HG02852 (cell line): ENCODE results near the gene RPS3.
"Not testable (repeated sequence)": the region's sequence is repeated elsewhere in the genome, so short reads cannot be mapped to it uniquely, and the experiment has no call there.

ENCODE experiments used
- ATAC-seq: cut with Tn5 transposase; IDR thresholded peaks from one replicate; pipeline ENCODE4 v1.9.1; 2021; ENCODE audit warnings: mild to moderate bottlenecking, moderate library complexity; ENCODE audit not compliant: unreplicated experiment

Gene RPS3

GRCh38 chr11:75413146-75413545 lies 13.8 kb downstream of the RPS3 start:
- not testable (repeated sequence) for ATAC-seq

GRCh38 chr11:75413864-75414263 lies 14.5 kb downstream of the RPS3 start:
- no peak for ATAC-seq

DNA sequence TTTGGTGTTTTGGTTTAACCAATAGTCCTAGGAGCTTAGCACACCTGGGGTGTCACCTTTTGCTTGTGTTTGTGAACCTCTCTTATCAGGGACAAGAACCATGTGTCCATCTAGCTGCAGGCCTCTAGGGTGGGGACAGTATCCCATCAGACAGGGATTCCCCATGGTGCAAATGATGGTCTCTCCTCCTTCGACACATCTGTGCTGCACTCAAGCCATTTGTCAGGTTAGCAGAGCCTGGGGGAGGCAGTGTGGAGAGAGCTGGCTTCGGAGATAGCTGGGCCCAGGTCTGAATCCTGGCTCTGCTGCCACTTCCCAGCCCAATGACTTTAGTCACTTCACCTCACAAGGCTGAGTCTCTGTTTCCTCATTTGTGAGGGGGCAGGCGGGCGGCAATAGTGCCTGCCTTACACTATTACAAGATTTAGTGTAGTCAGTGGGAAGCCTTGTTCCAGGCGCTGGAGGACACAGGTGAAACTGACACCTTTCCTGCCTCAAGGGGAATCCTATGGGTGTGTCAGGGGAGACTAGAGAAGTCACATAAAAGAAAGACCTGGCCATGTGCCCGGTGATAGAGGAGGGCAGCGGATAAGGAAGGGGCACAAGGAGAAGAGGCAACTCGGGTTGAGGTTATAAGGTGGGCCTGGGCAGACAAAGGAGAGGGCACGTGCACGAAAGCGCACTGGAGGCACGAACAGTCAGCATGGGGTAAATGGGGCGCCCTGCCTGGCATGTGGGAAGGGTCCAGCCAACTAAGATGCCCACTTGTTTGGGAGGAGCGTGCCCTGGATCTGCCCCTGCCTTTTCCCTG lies 21.1 kb downstream of the RPS3 start:
- ATAC-seq = no peak

DNA sequence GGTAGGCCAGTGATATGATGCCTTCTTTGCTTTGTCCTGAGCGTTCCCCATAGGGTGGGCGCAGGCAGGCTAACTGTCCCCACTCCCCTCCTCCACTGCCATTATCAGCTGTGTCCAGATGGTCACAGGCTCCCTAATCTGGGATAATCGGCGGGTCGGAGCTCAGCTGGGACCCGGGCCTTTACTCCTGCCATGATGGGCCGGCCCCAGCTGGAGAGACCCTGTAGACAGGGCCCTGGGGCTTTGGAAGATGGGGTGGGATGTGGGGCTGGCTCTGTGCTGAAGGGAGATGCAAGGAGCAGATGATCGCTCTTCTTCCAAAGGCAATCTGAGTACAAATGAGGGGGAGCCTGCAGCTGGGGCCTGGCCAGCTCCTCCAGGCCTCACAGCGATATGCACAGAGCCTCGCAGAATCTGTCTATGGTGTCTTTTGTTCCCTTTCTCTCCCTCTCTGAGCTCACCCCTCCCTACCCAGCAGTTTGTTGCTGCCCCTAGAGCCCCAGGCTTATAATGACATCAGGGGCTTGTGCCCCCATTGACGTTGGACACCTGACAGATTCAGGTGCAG lies 21.8 kb downstream of the RPS3 start:
- ATAC-seq = no peak

DNA sequence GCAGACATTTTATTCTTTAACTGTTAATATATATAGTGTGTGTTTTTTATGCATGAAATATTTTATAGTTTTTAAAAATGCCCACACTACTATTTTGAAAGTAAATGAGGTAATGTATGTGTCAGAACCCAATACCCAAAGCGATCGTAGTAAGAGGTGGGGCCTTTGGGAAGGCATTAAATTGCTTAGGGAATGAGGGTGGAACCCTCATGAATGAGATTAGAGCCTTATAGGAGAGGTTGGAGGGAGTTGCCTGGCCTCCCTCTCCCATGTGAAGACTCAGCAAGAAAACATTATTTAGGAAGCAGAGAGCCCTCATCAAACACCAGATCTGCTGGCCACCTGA lies 22.6 kb downstream of the RPS3 start:
- ATAC-seq = no peak

GRCh38 chr11:75422248-75423231 lies 23.2 kb downstream of the RPS3 start:
- ATAC-seq = no peak

- no peak for ATAC-seq
Observed at GRCh38 chr11:75423721-75424120, 24.4 kb downstream of the RPS3 start.

GRCh38 chr11:75424396-75424795 lies 25.1 kb downstream of the RPS3 start:
- no peak for ATAC-seq

- no peak for ATAC-seq
Observed at GRCh38 chr11:75425422-75425821, 26.1 kb downstream of the RPS3 start.

DNA sequence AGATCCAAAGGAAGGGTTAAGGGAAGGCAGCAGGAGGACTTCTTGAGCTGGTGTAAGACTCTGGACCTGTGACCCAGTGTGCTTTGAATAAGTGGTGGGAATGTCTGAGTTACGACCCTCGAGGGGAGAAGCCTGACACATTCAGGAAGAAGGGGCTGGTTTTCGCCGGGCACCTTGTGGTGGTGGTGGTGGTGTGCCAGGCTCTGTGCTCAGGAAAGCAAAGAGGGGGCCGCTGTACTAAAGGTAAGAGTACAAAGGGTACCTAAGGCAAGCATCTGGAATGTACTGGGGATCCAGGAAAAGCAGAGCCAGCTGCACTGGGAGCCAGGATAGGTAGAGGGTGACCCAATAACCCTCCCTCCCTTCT lies 27.4 kb downstream of the RPS3 start:
- ATAC-seq = no peak

- ATAC-seq = no peak
Observed at GRCh38 chr11:75427181-75427580, 27.9 kb downstream of the RPS3 start.

DNA sequence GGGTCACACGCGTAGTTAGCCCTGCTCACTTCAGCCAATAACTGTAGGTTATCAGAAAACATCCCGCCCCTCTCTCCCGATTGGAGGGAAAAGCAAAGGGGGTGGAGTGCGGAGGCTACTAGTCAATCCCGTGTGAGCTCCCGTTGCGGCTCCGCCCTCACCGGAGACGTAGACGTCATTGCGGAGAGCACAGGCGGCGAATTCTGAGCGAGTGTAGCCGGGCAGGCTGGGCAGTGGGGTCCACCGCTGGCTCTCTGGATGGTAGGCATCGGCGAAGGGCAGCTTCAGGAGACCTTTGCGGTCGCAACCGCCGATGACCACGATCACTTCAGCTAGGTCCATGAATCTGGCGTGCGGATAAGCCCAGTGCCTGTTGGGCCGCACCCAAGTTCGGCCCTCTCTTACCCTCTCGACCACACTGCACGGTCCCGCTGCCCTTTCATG lies 29.0 kb downstream of the RPS3 start:
- ATAC-seq = peak; percentile 56

- ATAC-seq = no peak
Observed at GRCh38 chr11:75428989-75429640, 29.8 kb downstream of the RPS3 start.

DNA sequence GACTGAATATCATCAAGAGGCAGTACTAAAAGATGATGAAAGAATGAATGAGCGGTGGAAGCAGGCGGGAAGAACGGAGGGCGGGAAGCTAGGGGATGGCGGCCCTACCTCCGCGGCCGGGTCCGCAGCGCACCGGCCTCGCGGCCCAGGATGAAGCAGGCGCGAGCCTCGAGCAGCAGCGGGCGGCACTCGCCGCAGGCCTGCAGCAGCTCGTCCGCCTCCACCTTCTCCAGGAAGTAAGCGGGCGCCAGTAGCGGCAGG lies 30.3 kb downstream of the RPS3 start:
- no peak for ATAC-seq

DNA sequence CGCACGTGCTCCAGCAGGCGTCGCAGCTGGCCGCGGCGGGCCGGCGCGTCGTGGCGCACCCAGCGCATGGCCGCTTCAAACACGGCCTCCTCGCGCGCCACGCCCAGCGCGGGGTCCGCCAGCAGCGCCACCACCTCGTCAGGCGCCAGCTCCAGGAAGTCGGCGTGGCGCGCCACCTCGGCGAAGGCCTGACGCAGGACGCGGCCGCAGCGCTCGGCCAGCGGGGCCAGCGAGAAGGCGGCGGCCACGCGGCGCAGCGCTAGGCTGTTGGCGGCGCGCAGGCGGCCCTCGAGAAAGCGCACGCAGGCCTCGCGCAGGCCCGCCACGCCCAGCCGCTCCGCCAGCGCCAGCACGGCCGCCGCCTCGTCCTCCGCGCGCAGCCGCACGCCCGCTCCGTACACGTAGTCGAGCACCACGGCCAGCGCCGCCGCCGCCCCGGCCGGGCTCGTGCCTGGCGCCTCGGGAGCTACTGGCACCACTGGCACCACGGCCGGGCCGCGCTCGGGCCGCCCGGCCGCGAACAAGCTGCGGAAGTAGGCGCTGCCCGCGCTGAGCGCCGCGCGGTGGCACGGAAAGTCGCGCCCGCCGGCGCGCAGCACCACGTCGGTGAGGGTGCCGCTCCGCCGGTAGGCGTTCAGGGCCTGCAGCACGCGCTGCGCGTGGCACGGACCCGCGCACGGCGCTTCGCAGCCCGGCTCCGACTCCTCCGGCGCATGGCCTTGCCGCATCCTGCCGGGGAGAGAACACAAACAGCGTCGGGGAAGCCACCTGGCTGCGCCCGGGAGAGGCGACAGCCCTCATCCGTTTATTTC lies 30.8 kb downstream of the RPS3 start:
- peak; percentile 46 for ATAC-seq

GRCh38 chr11:75430714-75431532 lies 31.6 kb downstream of the RPS3 start:
- no peak for ATAC-seq

- ATAC-seq = no peak
Observed at GRCh38 chr11:75431533-75432525, 32.5 kb downstream of the RPS3 start.

GRCh38 chr11:75432911-75433321 lies 33.6 kb downstream of the RPS3 start, which contains the start of gene KLHL35:
TSS of gene KLHL35 (minus strand) at chr11:75433203. CDS start at chr11:75430629, 2,574 bp downstream.
- no peak for ATAC-seq
